T-helper 9 cell (primary cell): ENCODE measurements around the gene XYLT2.
"Not testable (repeated sequence)": the region's sequence is repeated elsewhere in the genome, so short reads cannot be mapped to it uniquely, and the experiment has no call there.

Experiments
- DNase-seq: peaks from one replicate; pipeline ENCODE4 v3.0.0-alpha.2; 2020

Gene XYLT2

GRCh38 chr17:50322271-50322670, 23.7 kb upstream of the XYLT2 start:
- no peak for DNase-seq

GRCh38 chr17:50323060-50323459, 22.9 kb upstream of the XYLT2 start:
- no peak for DNase-seq

DNA sequence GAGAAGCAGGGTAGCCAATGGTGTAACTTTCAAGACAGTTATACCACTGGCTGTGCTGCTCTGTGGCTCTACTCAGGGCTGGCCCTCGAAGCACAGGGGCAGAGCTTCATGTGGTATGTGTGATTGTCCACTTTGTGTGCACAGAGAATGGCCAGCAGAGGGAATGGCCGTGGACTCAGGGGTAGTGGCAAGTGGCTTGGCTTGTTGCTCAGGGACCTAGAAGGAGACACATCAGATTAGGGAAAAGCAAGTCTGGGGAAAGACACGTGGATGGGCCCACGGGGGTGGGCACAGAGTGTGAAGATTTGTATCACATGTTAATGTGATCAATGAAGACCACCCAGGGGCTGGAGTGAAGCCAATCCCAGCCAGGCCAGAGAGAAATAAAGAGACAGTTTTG, 20.0 kb upstream of the XYLT2 start:
- DNase-seq: no peak

GRCh38 chr17:50326831-50327364, 19.0 kb upstream of the XYLT2 start:
- no peak for DNase-seq

GRCh38 chr17:50328363-50329325, 17.3 kb upstream of the XYLT2 start:
- no peak for DNase-seq

DNA sequence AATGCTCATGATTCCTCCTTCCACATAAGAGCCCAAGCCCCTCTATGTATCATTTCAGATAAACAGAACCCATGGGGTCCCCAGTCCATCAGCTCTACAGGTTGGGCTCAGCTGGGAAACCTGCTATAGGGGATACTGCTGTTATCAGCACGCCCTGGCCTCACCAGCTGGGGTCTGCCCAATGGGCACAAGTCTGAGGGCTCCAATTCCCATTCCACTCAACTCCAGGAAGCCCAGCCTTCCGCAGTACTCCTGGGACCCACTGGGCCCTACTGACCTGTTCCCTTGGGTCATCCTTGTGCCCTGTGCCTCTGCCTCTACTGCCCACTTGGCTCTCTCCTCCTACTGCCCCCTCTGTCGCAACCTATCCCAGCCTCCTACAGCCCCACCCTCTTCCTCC, 16.2 kb upstream of the XYLT2 start:
- DNase-seq: no peak

GRCh38 chr17:50330151-50330775, 15.7 kb upstream of the XYLT2 start:
- no peak for DNase-seq

DNA sequence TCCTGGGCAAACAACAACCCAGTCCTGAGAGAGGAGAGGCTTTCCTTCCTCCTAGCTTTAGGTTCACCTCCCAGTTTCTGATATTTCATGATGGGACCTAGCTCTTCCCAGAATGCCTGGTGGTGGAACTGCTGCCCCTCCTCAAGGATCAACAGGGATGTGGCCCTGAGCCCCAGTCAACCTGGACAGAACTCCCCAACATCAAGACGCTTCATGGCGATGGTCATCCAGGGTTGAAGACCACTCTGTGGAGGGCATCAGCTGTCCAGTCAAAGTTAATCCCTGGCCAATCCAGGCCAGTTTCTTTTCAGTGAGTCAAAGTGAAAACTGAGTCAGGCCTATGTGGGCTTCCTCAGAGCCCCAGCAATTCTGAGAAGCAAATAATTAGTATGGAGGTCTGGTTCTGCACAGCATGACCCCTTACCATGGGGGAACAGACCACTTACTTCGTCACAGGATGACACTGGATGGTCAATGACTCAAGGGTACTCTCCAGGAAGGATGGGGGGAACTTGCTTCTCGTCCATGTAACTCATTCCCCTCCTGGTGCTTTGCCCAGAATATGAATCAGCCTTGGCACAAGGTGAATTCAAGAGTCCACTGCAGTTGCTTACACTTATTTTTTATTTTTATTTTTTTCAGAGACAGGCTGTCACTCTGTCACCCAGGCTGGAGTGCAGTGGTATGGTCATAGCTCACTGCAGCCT, 14.7 kb upstream of the XYLT2 start:
- DNase-seq: no peak

- no peak for DNase-seq
Observed at GRCh38 chr17:50332196-50332595, 13.7 kb upstream of the XYLT2 start.

DNA sequence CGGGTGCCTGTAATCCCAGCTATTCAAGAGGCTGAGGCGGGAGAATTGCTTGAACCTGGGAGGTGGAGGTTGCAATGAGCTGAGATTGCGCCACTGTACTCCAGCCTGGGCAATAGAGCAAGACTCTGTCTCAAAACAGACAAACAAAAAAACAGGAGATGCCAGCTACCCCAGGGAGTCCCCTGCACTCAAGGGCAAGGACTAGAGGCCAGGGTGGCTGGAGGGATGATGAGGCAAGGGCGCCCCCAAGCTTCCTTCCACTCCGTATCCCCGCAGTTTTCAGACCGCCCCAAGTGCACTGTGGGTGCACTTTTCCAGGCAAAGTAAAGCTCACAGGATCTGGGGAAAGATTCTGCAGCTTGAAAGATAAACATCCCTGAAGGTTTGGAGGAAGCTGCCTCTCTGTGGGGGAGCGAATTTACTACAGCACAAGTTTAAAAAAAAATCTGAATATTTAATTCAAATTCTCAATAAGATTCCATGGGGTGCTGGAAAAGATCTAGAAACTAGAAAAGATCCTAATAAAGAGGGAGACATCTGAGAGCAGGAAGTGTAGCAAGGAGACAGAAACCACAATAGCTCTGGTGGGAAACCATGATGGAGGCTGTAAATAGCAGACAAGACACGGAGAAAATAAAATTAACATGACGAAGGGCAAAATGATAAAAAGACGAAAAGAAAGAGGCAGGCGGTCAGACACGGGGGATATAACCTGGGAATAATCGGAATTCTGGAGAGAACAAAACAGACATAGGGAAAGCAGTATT, 12.5 kb upstream of the XYLT2 start:
- DNase-seq: not testable (repeated sequence)

DNA sequence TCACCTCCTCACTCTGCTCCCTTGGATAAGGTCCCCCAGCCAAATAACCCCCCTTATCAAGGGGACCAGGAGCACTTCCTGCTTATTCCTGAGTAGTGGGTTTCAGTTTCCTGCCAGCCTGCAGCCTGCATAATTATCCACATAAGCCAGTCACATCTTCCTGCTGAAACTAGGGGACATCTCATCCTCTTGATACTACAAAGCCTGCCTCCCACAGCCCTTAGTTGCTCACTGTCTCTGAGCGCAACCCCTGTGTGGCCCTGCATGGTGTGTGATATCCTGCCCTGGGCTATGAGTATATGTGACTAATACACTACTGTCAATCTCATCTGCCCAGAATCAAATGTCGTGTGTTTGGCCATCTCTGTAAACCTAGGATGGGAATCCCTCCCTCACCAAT, 8.0 kb upstream of the XYLT2 start:
- no peak for DNase-seq

GRCh38 chr17:50338645-50339044, 7.3 kb upstream of the XYLT2 start:
- no peak for DNase-seq

- DNase-seq: no peak
Observed at GRCh38 chr17:50339381-50339780, 6.5 kb upstream of the XYLT2 start.

DNA sequence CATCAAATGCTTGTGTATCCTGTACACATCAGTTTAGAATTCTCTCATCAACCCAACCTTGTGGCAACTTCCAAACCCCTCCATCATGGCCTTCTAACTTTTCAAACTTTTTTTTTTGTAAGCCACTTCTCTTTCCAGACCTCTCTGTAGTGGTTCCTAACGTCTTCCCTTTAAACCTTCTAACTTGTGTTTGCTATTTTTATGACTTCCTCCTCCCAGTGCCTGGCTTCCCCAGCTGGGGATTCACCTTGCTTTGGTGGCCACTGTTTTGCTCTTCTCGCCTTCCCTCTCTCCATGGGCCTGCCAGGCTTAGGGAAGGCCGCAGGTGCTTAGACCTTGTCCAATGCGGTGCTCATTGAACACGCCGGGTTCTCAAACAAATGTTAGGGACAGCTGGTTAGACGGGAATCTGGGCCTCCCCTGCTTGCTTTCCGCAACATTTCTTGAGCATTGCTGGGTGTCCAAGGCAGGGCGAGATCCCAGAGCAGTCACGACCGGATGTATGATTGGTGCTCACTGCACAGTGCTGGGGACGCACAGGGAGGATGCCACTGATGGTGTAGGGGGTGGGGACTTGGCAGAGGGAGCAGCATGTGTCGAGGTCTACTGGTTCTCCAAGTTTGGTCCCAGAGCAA, 1.1 kb upstream of the XYLT2 start:
- no peak for DNase-seq

- peak; percentile 25 for DNase-seq
Observed at GRCh38 chr17:50346313-50347116, 589 bp downstream of the XYLT2 start.

GRCh38 chr17:50347117-50347893, 1.4 kb downstream of the XYLT2 start:
- DNase-seq: no peak

DNA sequence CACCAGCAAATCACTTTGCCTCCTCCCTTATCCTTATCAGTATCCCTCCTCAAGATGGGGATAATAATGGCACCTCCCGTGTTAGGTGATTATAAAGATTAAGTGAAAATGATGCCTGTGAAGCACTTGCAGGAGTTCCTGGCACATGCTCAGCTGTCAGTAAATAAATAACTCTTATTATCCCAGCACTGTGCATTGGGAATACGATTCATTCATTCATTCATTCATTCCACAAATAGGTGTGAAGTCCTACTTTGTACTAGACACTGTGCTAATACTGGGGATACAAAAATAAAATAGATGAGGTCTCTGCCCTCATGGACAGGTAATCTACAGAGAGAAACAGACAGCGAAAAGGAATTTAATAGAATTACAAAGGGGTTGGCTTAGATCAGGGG, 2.0 kb downstream of the XYLT2 start:
- no peak for DNase-seq

DNA sequence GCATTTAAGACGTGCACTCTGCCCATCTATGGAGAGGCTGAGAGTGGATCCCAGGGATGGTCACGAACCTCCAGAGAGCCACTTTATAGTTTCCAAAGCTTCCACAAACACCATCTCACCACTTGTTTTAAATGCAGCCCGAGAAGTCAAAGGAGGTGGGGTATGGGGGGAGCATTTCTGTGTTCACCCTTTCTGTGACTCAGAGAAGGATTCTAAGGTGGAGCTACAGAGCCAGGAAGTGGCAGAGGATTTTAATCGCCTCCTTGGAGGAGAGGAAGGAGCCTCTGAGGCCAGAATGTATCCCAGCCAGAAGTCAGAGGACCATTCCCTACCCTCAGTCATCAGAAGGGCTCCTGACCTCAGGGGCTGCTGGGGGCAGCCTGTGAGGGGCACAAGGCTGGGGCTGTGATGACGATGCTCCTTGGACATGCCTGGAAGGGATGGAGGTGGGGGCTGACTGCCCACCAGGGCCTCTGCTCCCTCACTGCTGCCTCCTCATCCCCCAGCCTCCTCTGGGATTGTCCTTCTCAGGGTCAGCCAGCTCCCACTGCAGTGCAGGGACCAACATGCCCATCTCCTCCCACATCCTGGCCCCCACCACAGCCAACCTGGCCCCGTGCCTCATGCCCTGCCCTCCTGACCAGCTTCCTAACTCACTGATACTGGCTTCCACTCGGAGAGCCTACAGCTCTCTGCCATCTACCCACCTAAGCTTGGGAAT, 2.8 kb downstream of the XYLT2 start:
- DNase-seq: no peak

GRCh38 chr17:50349243-50349600, 3.3 kb downstream of the XYLT2 start:
- no peak for DNase-seq

- DNase-seq: no peak
Observed at GRCh38 chr17:50350733-50351132, 4.8 kb downstream of the XYLT2 start.
